ENCODE measurements around the gene GSTM3.
"Not testable (repeated sequence)": the region's sequence is repeated elsewhere in the genome, so short reads cannot be mapped to it uniquely, and the experiment has no call there.

GSTM3 gene

GRCh38 chr1:109726728-109727373 is 14.0 kb downstream of the GSTM3 start:
- DNase-seq (ENCODE audit: low spot score) = no peak

- no peak for DNase-seq (ENCODE audit: low spot score)
These were observed 14.8 kb downstream of the GSTM3 start for GRCh38 chr1:109726007-109726406.

DNA sequence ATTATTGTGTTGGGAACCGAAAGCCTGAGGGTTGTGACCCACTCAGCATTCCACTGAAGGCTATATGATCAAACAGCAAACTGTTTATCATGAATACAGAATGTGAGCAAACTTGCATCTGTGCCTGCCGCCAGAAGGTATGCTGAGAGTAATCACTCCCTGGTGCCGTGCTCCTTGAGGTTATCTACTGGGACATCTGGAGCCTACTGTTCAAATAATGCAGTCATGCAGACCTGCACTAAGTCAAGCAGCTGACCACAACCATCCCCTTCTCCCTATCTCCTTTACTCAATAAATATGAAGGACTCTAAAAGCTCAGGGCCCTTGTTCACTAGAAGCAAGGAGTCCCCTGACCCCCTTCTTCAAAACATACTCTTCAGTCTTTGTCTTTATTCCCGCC is 15.3 kb downstream of the GSTM3 start:
- no peak for DNase-seq (ENCODE audit: low spot score)

DNA sequence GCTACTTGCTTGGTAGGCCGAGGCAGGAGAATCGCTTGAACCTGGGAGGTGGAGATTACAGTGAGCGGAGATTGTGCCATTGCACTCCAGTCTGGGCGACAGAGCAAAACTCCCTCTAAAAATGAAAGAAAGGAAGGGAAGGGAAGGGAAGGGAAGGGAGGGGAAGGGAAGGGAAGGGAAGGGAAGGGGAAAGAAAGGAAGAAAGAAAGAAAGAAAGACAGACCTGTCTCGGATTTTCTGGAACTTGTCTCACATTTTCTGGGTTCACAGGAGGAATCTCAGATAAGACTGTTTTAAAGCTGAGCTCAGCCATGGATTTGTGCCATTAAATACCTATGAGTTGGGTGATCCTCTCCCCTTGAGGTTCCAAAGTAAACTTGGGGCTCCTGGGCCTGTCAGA is 15.9 kb downstream of the GSTM3 start:
- no peak for DNase-seq (ENCODE audit: low spot score)

DNA sequence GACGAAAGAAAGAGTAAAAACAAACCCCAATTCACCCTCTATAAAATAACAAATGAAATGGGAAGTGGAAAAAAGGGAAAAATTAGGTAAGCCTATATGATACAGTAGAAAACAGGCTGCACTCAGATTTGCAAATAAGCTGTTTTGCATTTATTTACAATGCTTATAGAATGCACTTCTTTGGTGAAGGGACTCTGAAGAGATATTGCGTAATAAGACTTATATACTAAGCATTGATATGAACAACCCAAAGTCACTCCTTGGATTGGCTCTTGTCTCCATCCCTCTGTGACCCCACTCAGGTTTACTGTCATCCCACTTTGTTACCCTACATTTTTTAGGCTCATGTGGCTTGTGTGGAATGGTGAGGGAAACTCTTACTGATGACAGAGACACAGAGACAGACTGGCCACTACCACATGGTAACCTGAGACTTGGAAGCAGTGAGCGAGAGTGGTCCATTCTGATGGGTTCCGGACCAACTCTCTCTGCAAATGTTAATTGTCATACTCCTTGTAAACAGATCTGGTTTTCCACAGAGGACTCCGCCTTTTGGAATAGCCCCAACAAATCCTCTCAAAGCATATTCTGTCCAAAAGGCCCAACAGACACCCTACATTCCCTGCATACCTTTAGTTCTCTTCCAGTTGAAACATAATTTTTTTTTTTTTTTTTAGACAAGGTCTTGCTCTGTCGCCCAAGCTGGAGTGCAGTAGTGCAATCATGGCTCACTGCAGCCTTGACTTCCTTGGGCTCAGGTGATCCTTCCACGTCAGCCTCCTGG is 17.7 kb downstream of the GSTM3 start:
- peak; percentile 61 for DNase-seq (ENCODE audit: low spot score)

DNA sequence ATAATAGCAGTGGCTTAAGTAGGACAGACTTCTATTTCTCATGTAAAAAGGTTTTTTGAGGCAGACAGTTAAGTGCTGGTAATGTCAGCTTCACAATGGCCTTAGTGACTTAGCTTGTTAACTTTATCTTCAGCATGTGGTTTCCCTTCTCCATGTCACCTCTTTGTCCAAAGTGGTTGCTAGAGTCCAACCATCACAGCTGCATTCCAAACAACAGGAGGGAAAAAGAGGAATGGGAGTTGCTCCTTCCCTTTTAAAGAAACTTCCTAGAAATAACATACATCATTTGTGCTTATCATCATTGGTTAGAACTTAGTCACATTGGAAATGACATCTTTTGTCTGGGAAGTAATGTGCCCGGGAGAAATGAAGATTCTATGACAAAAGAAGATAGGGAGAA is 18.9 kb downstream of the GSTM3 start:
- DNase-seq (ENCODE audit: low spot score) = no peak

DNA sequence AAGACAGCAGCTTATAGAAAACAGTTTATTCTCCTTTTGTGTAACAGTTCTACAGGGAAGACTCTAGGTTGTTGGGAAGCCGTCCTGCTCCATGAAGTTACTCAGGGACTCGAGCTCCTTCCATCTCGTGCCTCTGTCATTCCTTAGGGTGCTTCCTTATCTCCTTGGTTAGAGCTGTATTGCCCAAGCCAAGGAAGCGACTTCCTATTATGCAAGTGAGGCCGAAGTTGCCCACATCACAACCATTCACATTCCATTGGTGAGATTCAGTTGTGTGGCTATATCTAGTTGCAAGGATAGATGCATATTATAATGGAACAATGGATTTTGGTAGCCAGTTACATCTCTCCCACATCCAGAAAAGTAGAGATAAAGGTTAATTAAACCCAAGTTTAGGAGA is 19.8 kb downstream of the GSTM3 start:
- no peak for DNase-seq (ENCODE audit: low spot score)

GRCh38 chr1:109719337-109719837 is 21.5 kb downstream of the GSTM3 start:
- DNase-seq (ENCODE audit: low spot score) = peak; percentile 51

GRCh38 chr1:109718495-109718894 is 22.3 kb downstream of the GSTM3 start:
- no peak for DNase-seq (ENCODE audit: low spot score)

DNA sequence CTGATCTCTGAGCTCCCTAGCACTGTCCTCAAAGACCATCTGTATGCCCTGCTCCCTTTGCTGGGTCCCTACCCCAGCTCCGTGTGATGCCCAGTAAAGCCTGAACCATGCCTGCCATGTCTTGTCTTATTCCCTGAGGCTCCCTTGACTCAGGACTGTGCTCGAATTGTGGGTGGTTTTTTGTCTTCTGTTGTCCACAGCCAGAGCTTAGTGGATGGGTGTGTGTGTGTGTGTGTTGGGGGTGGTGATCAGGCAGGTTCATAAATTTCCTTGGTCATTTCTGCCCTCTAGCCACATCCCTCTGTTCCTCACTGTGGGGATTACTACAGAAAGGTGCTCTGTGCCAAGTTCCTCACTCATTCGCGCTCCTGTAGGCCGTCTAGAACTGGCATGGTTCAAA is 23.1 kb downstream of the GSTM3 start:
- no peak for DNase-seq (ENCODE audit: low spot score)

- no peak for DNase-seq (ENCODE audit: low spot score)
These were observed 24.2 kb downstream of the GSTM3 start for GRCh38 chr1:109716570-109717090.

- no peak for DNase-seq (ENCODE audit: low spot score)
These were observed 24.7 kb downstream of the GSTM3 start for GRCh38 chr1:109716121-109716520.

DNA sequence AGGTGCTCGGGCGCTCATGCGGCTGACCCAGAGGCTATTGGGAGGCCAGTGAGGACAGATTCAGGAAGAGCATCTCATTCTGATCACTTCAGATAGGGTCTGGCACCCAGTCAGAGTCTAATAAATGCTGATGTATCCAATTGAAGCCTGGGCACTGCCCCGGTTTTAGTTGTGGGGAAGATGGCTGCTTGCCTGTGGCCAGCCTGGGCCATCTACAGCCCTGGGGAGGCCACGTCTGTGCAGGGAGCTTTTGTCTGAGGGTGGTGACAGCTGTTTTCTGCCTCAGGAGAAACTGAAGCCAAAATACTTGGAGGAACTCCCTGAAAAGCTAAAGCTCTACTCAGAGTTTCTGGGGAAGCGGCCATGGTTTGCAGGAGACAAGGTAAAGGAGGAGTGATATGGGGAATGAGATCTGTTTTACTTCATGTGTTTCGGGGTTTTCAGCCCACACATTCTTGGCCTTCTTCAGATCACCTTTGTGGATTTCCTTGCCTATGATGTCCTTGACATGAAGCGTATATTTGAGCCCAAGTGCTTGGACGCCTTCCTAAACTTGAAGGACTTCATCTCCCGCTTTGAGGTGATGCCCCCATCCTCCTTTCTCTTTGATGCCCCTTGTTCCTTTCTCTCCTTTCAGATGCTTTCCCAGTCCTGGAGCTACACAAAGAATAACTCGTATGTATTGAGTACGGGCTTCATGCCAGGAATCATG is 26.0 kb downstream of the GSTM3 start:
- peak; percentile 0 for DNase-seq (ENCODE audit: low spot score)

DNA sequence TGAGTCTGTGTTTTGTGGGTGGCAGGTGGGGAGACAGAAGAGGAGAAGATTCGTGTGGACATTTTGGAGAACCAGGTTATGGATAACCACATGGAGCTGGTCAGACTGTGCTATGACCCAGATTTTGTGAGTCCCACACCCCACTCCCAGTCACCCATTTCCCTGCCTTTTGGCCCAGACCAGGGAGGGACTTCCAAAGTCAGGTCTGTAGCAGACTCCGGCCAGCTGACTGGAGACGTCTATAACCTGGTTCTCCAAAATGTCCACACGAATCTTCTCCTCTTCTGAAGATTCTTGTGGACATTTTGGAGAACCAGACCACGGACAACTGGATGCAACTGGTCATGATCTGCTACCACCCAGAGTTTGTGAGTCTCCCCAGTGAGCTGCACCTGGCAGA is 27.2 kb downstream of the GSTM3 start:
- DNase-seq (ENCODE audit: low spot score) = peak; percentile 0

DNA sequence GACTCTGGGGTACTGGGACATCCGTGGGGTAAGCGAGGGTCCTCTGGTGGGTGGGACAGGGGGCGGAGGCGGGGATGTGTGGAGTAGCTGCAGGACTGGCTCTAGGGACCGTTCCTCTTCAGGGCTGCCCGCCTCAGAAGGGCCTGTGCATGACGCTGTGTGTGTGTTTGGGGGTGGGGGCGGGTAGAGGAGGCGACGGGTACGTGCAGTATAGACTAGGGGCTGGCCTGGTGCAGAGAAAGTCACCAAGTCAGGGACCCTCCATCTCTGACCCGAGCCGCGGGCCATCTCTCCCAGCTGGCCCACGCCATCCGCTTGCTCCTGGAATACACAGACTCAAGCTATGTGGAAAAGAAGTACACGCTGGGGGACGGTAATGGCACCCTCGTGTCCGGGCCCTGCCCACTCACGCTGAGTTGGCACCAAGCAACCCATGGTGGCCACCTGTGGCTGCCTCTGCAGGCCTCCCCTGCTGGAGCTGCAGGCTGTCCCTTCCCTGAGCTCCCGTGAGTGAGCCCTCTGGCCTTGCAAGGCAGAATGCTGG is 28.4 kb downstream of the GSTM3 start:
- peak; percentile 0 for DNase-seq (ENCODE audit: low spot score)

- DNase-seq (ENCODE audit: low spot score) = peak; percentile 13
These were observed 29.1 kb downstream of the GSTM3 start, which contains the start of gene GSTM5 for GRCh38 chr1:109711593-109712320. GSTM5 (plus strand) TSS chr1:109712251; CDS start chr1:109712313, 62 bp downstream.

- DNase-seq (ENCODE audit: low spot score) = not testable (repeated sequence)
These were observed 31.0 kb downstream of the GSTM3 start for GRCh38 chr1:109709822-109710221.

DNA sequence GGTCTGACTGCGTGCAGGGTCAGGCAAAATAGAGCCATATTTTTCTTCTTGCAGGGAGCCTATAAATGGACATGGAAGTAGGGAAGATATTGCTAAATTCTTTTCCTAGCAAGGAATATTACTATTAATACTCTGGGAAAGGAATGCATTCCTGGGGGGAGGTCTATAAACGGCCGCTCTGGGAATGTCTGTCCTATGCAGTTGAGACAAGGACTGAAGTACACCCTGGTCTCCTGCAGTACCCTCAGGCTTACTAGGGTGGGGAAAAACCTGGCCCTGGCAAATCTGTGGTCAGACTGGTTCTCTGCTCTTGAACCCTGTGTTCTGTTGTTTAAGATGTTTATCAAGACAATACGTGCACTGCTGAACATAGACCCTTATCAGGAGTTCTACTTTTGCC is 31.9 kb downstream of the GSTM3 start:
- DNase-seq (ENCODE audit: low spot score) = not testable (repeated sequence)

DNA sequence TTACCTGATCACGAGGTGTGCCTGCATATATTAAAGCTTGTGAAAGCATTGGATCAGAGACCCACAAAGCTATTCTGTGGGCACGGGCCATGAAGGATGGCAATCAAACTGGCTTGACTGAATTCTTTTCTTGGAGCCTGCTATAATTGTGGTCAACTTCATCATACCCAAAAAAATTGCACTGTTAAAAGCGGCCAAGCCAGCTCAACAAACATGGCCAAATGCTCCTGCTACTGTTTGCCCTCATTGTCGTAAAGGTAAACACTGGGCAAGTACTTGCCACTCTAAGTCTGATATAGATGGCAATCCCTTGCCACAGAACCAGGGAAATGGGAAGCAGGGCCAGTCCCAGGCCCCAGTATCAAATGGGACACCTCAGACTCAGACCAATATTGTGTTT is 35.4 kb downstream of the GSTM3 start:
- no peak for DNase-seq (ENCODE audit: low spot score)

GRCh38 chr1:109704173-109704572 is 36.7 kb downstream of the GSTM3 start:
- DNase-seq (ENCODE audit: low spot score) = peak; percentile 0

GRCh38 chr1:109702940-109703339 is 37.9 kb downstream of the GSTM3 start:
- not testable (repeated sequence) for DNase-seq (ENCODE audit: low spot score)
